Hepatocyte (in vitro differentiated cells): Measurements from ENCODE around the gene ANKRD52. TPM values are rescaled to one million over a fixed set of nuclear protein-coding genes. Genes with fewer than 3 reads are reported as not detected.
"Not testable (repeated sequence)": the region's sequence is repeated elsewhere in the genome, so short reads cannot be mapped to it uniquely, and the experiment has no call there.

Source experiments
- DNase-seq: peaks from one replicate; pipeline ENCODE4 v3.0.0-alpha.2; 2016; ENCODE audit warnings: low spot score
- H2AFZ ChIP-seq: fragments of 200-600 bp; sonication (generic); 2 replicates; pipeline ENCODE4 v1.6.0; 2016; ENCODE audit warnings: antibody characterized with exemption, mild to moderate bottlenecking
- H3K27ac ChIP-seq: fragments of 200-600 bp; sonication (generic); 2 replicates; pipeline ENCODE4 v1.5.1; 2016; ENCODE audit warnings: mild to moderate bottlenecking
- H3K27me3 ChIP-seq: fragments of 200-600 bp; sonication (generic); 2 replicates; pipeline ENCODE4 v1.6.1; 2016
- H3K36me3 ChIP-seq: fragments of 200-600 bp; sonication (generic); replicated peaks from 2 replicates; pipeline ENCODE4 v1.5.1; 2016; ENCODE audit warnings: low read depth; ENCODE audit not compliant: insufficient read depth
- H3K4me1 ChIP-seq: fragments of 200-600 bp; sonication (generic); 2 replicates; pipeline ENCODE4 v1.5.1; 2016; ENCODE audit warnings: mild to moderate bottlenecking, moderate library complexity; ENCODE audit not compliant: insufficient read depth
- H3K4me2 ChIP-seq: fragments of 200-600 bp; sonication (generic); 2 replicates; pipeline ENCODE4 v1.6.0; 2016
- H3K4me3 ChIP-seq: fragments of 200-600 bp; sonication (generic); 2 replicates; pipeline ENCODE4 v1.5.1; 2016; ENCODE audit warnings: mild to moderate bottlenecking
- H3K79me2 ChIP-seq: fragments of 200-600 bp; sonication (generic); 2 replicates; pipeline ENCODE4 v1.6.0; 2017; ENCODE audit warnings: mild to moderate bottlenecking
- H3K9me2 ChIP-seq: fragments of 200-600 bp; sonication (generic); replicated peaks from 2 replicates; pipeline ENCODE4 v1.6.0; 2017; ENCODE audit warnings: mild to moderate bottlenecking; ENCODE audit not compliant: insufficient read depth
- H3K9me3 ChIP-seq: fragments of 200-600 bp; sonication (generic); 2 replicates; pipeline ENCODE4 v1.5.1; 2016; ENCODE audit warnings: low read depth, mild to moderate bottlenecking
- H4K20me1 ChIP-seq: fragments of 200-600 bp; sonication (generic); 2 replicates; pipeline ENCODE4 v1.6.0; 2016; ENCODE audit warnings: mild to moderate bottlenecking; ENCODE audit not compliant: insufficient read depth, poor library complexity, severe bottlenecking
- CTCF ChIP-seq: fragments of 200-600 bp; sonication (generic); IDR thresholded peaks from 2 replicates; pipeline ENCODE4 v1.5.1; 2016; ENCODE audit warnings: antibody characterized with exemption, mild to moderate bottlenecking; ENCODE audit not compliant: poor library complexity
- EZH2 ChIP-seq: fragments of 200-600 bp; sonication (generic); IDR thresholded peaks from 2 replicates; pipeline ENCODE4 v1.6.1; 2016; ENCODE audit warnings: antibody characterized with exemption, mild to moderate bottlenecking, borderline replicate concordance
- EZH2phosphoT487 ChIP-seq: fragments of 200-600 bp; sonication (generic); IDR thresholded peaks from one replicate; pipeline ENCODE4 v1.6.1; 2018; ENCODE audit warnings: antibody characterized with exemption, mild to moderate bottlenecking, low read depth, moderate library complexity; ENCODE audit not compliant: unreplicated experiment, severe bottlenecking
- WGBS: methylation state at CpG from one replicate; pipeline ENCODE4 v1.1.6; 2016; ENCODE audit warnings: low lambda C conversion rate; ENCODE audit errors: missing lambda C conversion rate; 5-methylcytosine and 5-hydroxymethylcytosine counted together
- polyA plus RNA-seq: library from polyadenylated mRNA; unstranded; fragments of >200 nt; fragmentation: Nextera tagmentation; extraction: Ambion mirVana; gene quantifications from 2 replicates; pipeline ENCODE4 v1.2.1, GENCODE V29; 2016
- total RNA-seq: library from RNA; depleted of rRNA; stranded (reverse); fragments of >200 nt; gene quantifications from 2 replicates; pipeline ENCODE4 v1.2.3, GENCODE V29; 2014

Gene ANKRD52
- total and polyA plus RNA-seq, 2 experiments from 2014 or later: 23.3 to 37.2 TPM

DNA sequence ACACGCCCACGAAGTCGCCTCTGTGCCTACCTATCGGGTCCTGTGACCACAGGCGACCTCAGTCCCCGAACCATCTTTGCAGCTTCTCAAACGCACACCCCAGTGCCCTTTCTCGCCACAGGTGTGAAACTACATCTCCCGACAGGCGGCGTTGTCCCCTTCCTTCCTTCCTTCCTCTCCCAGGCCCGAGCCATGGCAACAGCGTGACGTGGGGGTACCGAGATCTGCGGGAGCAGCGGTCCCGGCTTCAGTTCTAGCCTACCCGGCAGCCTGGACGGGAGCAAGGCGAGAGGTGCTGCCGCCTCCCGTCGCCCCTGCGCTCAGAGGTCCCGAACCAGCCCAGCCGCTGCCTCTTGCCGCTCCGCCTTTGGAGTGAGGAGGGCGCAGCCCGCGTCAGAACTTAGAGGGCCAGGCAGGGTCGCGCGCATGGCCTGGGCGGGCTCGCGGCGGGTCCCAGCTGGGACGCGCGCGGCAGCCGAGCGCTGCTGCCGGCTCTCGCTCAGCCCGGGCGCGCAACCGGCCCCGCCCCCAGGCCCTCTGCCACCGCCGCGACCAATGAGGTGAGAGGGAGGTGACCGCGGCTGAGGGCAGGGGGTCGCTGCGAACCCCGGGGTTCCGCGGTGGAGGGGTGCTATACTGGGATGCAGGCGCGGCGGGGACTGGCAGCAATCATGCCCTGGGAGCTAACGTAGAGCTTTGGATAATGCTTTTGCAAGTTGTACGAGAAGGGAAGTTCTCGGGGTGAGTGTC is 8.7 kb upstream of the ANKRD52 start, which contains the start of gene COQ10A:
TSS of gene COQ10A (plus strand) at position 250 of the 750 bp plus-strand sequence. CDS start at position 427, 177 bp downstream.
- under 1% methylated on average over 68 of the region's 68 CpGs for WGBS
- H3K9me2 ChIP-seq: no peaks in the 10 kb centered on the region
- no peaks in the 10 kb centered on the region for H3K27me3 ChIP-seq
- no peaks in the 10 kb centered on the region for H3K9me3 ChIP-seq
- H3K4me3 ChIP-seq: peak within 1 kb of the TSS; percentile 94
- peak within 1 kb of the TSS; percentile 99 for H3K27ac ChIP-seq
- DNase-seq: peak; percentile 92
- no peaks in the 10 kb centered on the region for H3K79me2 ChIP-seq
- peak; percentile 56 for TF ChIP-seq CTCF
- no peak for TF ChIP-seq EZH2
- H3K36me3 ChIP-seq: no peaks in the 10 kb centered on the region
- no peaks in the 10 kb centered on the region for H4K20me1 ChIP-seq
- H3K4me2 ChIP-seq: peak within 1 kb of the TSS; percentile 91
- peaks cover 5% of the 10 kb centered on the region for H3K4me1 ChIP-seq
- peak within 1 kb of the TSS; percentile 98 for H2AFZ ChIP-seq

DNA sequence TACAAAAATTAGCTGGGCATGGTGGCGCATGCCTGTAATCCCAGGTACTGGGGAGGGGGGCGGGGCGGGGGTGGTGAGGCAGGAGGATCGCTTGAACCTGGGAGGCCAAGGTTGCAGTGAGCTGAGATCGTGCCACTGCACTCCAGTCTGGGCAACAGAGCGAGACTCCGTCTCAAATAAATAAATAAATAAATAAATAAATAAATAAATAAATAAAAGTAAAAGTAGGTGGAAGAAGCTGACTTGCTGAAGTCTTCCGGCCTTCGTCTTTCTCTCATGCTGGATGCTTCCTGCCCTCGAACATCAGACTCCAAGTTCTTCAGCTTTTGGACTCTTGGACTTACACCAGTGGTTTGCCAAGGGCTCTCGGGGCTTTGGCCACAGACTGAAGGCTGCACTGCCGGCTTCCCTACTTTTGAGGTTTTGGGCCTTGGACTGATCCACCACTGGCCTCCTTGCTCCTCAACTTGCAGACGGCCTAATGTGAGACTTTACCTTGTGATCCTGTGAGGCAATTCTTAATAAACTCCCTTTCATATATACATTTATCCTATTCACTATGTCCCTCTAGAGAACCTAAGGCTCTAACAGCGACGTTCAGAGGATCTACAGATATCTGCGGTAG is 8.0 kb upstream of the ANKRD52 start:
- Histone ChIP-seq H3K4me2 (peak overlapping the region; percentile 91), H3K27ac (peak overlapping the region; percentile 99), H3K4me3 (peak overlapping the region; percentile 94), H2AFZ (peak overlapping the region; percentile 98)
- WGBS: 66% methylated on average over 14 of the region's 16 CpGs
- H3K9me3 ChIP-seq, H3K9me2 ChIP-seq, H3K79me2 ChIP-seq, H3K36me3 ChIP-seq, DNase-seq, H3K4me1 ChIP-seq, H4K20me1 ChIP-seq, H3K27me3 ChIP-seq: not testable (repeated sequence)

DNA sequence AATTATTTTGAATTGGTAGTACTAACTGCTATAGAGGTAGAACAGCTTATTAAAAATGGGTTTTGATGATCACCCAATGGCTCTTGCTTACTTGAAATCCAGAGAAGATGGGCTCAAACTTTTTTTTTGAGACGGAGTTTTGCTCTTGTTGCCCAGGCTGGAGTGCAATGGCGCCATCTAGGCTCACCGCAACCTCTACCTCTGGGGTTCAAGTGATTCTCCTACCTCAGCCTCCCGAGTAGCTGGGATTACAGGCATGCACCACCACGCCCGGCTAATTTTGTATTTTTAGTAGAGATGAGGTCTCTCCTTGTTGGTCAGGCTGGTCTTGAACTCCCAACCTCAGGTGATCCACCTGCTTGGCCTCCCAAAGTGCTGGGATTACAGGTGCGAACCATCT is 4.8 kb upstream of the ANKRD52 start:
- WGBS: 90% methylated on average over 7 of the region's 7 CpGs
- H3K9me3 ChIP-seq, DNase-seq, H3K4me3 ChIP-seq, H3K36me3 ChIP-seq, H3K4me2 ChIP-seq, H3K27ac ChIP-seq, H3K79me2 ChIP-seq, H3K27me3 ChIP-seq, H3K9me2 ChIP-seq, H2AFZ ChIP-seq, H4K20me1 ChIP-seq: not testable (repeated sequence)
- peaks cover 11% of the 10 kb centered on the region for H3K4me1 ChIP-seq

GRCh38 chr12:56261503-56262232 is 3.5 kb upstream of the ANKRD52 start:
- Histone ChIP-seq H3K79me2 (peaks cover 15% of the 10 kb centered on the region), H2AFZ (no peak overlapping the region), H3K4me2 (no peak overlapping the region), H3K9me2 (no peaks in the 10 kb centered on the region), H4K20me1 (peaks cover 7% of the 10 kb centered on the region), H3K36me3 (no peaks in the 10 kb centered on the region), H3K4me3 (no peak overlapping the region), H3K9me3 (no peaks in the 10 kb centered on the region), H3K27ac (peak overlapping the region; percentile 76), H3K4me1 (peaks cover 17% of the 10 kb centered on the region), H3K27me3 (no peaks in the 10 kb centered on the region)
- WGBS: 78% methylated on average over 5 of the region's 5 CpGs
- peak; percentile 54 for DNase-seq
- TF ChIP-seq EZH2phosphoT487 (no peak), EZH2 (no peak), CTCF (no peak)
